ENCODE measurements around the gene MNT. TPM values are rescaled to one million over a fixed set of nuclear protein-coding genes. Genes with fewer than 3 reads are reported as not detected.

Gene MNT
- total RNA-seq, 1 experiment from 2014 or later, result 3.0 TPM

DNA sequence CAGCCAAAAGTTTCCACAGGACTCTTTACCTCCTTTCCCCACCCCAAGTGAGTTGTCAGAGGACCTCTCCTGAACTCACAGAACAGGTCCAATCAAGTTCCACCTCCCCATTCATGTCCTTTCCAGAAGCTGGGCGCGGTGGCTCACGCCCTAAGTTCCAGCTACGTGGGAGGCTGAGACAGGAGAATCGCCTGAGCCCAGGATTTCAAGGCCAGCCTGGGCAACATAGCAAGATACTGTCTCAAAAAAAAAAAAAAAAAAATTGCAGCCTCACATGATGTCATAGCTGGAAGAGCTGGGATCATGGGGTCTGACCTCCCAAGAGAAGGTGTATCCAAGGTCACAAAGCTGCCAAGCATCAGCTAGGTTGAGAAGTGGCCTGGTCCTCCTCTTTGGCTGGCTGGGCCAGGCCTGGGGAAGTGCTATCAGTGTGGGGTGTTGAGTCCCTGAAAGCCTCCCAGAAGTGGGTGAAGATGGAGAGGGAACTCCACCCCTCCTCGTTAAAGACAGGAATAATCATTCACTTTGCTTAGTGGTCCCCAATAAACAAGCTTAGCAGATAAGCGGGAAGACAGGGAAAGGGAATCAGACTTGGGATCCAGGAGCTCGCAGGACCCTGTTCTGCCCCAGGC lies 5.5 kb upstream of the MNT start:
- Histone ChIP-seq H3K27ac (peak overlapping the region; percentile 71), H3K4me3 (no peak overlapping the region), H3K36me3 (no peaks in the 10 kb centered on the region), H3K9me3 (replicated peaks) (no peaks in the 10 kb centered on the region), H3K4me1 (replicated peaks) (peaks cover 43% of the 10 kb centered on the region), H3K27me3 (replicated peaks) (no peaks in the 10 kb centered on the region)
- DNase-seq (ENCODE audit: low read depth in 1 of 2, low spot score in 2 of 2), result no peak

DNA sequence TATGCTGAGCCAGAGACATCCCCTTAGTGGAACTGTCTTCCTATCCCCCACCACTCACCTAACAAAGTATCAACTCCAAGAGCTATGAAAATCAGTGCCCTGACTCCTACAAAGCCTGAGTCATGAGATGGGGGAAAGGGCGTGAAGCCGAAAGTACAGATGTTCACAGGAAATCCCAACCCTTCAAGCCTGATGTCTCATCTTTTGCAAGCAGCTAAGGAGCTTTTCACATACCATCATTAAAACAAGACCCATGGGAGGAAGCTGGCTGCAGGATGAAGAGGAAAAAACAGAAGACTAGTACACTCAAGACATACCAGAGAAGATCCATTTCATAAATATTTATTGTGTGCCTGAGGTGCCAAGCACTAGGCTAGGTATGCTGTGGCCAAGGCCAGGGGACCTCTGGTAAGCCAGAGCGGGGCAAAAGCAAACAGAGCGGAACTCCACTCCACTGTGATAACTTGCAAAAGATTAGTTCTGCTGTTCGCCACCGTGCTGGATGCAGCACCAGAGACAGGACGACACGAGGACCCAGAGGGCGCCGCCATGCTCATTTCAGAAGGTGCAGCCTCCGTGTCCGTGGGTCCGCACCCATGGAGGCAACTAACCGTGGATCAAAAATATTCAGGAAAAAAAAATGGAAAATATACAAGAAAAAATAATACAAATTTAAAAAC lies 4.5 kb upstream of the MNT start:
- Histone ChIP-seq H3K36me3 (no peaks in the 10 kb centered on the region), H3K27me3 (replicated peaks) (no peaks in the 10 kb centered on the region), H3K4me3 (no peak overlapping the region), H3K4me1 (replicated peaks) (peaks cover 43% of the 10 kb centered on the region), H3K9me3 (replicated peaks) (no peaks in the 10 kb centered on the region), H3K27ac (peak overlapping the region; percentile 71)
- DNase-seq (ENCODE audit: low read depth in 1 of 2, low spot score in 2 of 2), result peak; percentile 60 to 68

DNA sequence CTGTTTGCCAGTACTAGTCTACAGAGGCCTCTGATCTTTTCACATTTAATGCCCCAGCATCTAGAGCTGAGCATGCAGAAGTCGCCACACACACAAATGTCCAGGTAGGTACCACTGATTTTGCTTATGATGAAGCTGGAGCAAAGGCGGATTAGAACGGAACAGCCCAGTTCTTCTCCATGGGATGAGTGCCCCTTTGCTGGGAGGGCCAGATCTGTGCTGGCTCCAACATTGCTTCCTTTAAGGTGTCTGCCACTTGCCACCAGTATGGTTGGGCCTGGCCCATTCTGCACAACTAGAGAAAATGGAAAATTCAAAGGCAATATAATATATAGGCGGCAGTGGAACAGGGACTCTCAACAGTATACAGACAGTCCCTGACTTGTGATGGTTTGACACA lies 2.2 kb upstream of the MNT start:
- Histone ChIP-seq H3K27me3 (replicated peaks) (no peaks in the 10 kb centered on the region), H3K4me3 (no peak overlapping the region), H3K36me3 (no peaks in the 10 kb centered on the region; the same call in 1 of the 2 replicates), H3K4me1 (replicated peaks) (peaks cover 54% of the 10 kb centered on the region), H3K27ac (no peak overlapping the region), H3K9me3 (replicated peaks) (no peaks in the 10 kb centered on the region)
- no peak for DNase-seq (ENCODE audit: low read depth in 1 of 2, low spot score in 2 of 2)

DNA sequence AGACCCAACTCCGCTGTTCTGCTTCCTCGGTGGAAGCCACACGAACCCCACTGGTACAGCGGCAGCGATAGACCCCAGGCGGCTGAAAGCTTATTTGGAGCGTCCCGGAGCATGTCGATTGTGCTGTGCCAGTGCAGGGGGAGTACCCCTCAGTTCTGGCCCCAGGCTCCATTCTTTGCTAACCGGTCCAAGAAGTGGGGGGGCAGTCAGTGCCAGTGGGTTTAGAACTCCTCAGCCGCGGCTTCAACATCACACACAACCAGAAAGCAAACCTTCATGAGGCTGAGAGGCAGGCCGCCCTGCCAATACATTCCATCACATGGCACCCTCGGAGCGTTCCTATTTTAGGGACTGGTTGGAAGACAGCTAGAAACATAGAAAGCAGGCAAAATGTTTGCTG lies 1.7 kb upstream of the MNT start:
- Histone ChIP-seq H3K4me3 (peak overlapping the region; percentile 52), H3K9me3 (replicated peaks) (no peaks in the 10 kb centered on the region), H3K36me3 (no peaks in the 10 kb centered on the region; the same call in 1 of the 2 replicates), H3K27me3 (replicated peaks) (no peaks in the 10 kb centered on the region), H3K27ac (no peak overlapping the region), H3K4me1 (replicated peaks) (peaks cover 53% of the 10 kb centered on the region)
- DNase-seq (ENCODE audit: low read depth in 1 of 2, low spot score in 2 of 2), result peak in 1 of 2 experiments; percentile 38

DNA sequence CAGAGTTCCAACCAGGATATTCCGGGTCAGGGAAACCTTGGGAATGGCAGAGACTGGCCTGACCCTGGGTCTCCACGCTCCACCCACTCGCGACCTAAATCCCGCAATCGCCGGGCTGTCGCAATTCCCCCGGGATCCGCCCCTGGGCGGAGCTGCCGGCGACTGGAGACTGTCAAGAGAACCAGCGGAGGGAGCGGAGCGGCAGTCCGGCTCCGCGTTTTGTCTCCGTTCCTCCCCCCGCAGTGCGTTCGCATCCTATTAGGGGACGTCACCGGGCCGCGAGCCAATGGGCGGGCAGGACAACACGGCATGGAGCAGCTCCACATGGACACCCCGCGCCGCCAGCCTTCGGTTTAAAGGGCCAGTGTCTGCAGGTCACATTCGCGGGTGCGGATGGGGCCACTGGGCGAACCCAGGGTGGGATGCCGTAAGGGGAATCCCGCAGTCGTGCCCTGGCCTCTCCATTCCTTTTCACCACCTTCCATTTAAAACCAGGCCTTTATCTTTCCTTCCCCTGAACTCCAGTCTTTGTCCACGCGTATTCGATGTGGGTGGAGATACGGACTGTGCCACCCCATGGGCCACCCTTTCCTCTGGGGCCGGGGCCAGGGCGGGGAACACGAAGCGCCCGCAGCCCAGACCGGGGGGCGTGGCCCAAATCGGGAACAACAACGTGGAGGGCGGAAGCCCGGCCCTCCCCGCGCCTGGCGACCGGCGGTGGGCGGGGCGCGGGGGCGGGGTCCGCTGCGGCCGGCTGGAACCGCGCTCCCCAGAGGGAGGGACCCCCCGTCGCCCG lies 764 bp upstream of the MNT start:
- Histone ChIP-seq H3K9me3 (replicated peaks) (no peaks in the 10 kb centered on the region), H3K4me1 (replicated peaks) (peaks cover 53% of the 10 kb centered on the region), H3K27ac (peak overlapping the region; percentile 76), H3K27me3 (replicated peaks) (no peaks in the 10 kb centered on the region), H3K4me3 (peak overlapping the region; percentile 52), H3K36me3 (no peaks in the 10 kb centered on the region; the same call in 1 of the 2 replicates)
- peak; percentile 98 to 100 for DNase-seq (ENCODE audit: low read depth in 1 of 2, low spot score in 2 of 2)

DNA sequence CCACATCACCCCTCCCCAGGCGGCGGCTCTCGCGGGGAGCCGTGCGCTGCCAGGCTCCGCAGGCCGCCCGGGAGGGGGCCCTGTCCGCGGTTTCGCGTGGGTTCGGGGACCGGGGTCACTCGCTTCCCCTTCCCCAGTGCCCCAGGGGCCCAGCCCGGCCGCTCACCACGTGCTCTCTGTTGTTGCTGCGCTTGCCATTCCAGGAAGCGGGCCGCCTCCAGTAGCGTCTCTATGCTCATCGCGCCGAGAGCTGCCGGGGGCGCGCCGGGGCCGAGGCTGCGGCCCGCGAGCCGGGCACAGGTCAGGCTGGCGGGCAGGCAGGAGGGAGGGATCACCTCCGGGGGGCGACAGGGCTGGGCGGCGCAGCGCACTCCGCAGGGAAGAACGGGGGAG lies 390 bp downstream of the MNT start:
- DNase-seq (ENCODE audit: low read depth in 1 of 2, low spot score in 2 of 2), result peak in 1 of 2 experiments; percentile 52
- H3K36me3 ChIP-seq, result no peaks in the 10 kb centered on the region; the same call in 1 of the 2 replicates
- peak overlapping the region; percentile 52 for H3K4me3 ChIP-seq
- peaks cover 53% of the 10 kb centered on the region for H3K4me1 ChIP-seq (replicated peaks)
- no peaks in the 10 kb centered on the region for H3K27me3 ChIP-seq (replicated peaks)
- H3K9me3 ChIP-seq (replicated peaks), result no peaks in the 10 kb centered on the region
- H3K27ac ChIP-seq, result peak overlapping the region; percentile 91

DNA sequence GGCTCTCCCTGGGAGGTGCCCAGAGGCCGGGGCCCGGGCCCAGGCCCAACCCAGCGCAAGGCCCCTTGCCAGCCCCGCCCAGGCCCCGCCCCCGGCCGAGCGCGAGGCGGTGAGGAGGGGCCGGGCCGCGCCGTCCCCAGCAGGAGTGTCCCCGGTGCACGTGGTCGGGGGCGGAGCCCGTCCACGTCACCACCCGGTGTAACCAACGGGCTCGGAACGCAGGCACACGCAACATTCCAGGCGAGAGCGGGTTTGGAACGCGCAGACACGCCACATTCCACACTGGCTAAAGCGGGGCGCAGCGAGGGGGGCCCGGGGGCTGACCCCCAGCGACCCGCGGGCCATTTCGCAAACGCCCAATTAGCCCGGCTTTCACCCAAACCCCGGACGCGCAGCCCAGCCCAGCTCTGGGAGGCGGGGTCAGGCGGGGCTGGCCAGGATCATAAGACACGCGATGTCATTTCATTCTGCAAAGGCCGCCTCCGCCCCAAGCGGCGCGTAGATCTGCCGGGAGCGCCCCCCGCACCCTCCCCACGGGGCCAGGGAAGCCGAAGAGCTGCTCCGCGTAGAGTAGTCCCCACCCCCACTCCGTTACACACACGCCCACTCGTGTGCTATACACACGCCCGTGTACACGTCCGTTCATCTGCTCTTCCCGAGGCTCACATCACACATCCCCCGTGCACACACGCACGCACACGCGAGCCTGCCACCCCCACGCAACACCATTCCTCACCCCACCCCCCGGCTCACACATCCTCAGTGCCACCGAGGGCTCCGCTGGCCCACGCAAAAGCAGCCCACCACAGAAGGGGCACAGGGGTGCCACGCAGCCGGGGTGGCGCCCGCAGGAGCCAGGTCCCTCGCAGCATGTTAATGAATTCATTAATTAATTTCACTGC lies 1.0 kb downstream of the MNT start:
- Histone ChIP-seq H3K4me3 (peak overlapping the region; percentile 52), H3K9me3 (replicated peaks) (no peaks in the 10 kb centered on the region), H3K27ac (peak overlapping the region; percentile 91), H3K27me3 (replicated peaks) (no peaks in the 10 kb centered on the region), H3K4me1 (replicated peaks) (peaks cover 47% of the 10 kb centered on the region), H3K36me3 (no peaks in the 10 kb centered on the region; the same call in 1 of the 2 replicates)
- peak; percentile 92 to 97 for DNase-seq (ENCODE audit: low read depth in 1 of 2, low spot score in 2 of 2)

DNA sequence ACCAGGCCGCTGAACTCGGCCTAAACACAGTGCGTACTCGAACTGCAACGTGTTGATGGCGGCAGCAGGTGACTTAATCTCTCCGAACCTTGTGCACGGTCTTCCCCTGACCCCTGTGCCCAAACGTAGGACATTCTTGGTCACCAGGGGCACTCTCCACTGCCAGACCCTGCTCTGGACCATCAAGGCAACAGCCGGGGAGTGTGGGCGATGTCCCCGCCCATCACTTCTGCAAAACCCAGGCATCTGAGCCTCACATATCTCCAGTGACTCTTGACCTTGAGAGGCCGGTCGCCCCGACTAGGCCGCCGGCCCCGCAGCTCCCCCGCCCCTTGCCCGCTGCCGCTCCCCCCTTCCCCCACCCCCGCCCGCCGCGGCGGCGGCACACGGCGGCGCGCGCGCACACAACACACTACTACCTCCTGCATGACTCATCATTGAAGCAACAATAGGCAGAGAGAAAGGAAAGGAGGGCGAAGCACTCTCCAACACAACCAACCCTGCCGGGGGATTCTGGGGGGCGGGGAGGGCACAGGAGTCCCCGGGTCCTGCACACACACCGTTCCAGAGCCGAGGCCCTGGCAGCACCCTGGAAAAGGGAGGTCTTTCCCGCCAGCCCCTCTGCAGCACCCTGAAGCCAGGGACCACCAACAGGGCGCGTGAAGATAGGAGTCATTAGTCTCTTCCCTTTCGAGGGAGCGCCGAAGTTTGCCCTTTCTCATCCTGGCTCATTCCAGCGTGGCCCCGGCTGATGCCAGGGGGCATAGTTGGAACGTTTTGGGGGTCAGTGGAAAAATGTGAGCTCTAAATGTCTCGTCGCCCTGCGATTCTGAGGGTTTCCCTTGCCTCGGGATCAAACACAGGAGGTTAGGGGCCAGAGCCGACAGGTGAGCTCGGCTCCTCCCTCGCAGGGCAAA lies 1.9 kb downstream of the MNT start:
- H3K27me3 ChIP-seq (replicated peaks), result no peaks in the 10 kb centered on the region
- DNase-seq (ENCODE audit: low read depth in 1 of 2, low spot score in 2 of 2), result peak; percentile 79 to 83
- H3K4me3 ChIP-seq, result peak overlapping the region; percentile 52
- peak overlapping the region; percentile 91 for H3K27ac ChIP-seq
- H3K4me1 ChIP-seq (replicated peaks), result peaks cover 46% of the 10 kb centered on the region
- no peaks in the 10 kb centered on the region; the same call in 1 of the 2 replicates for H3K36me3 ChIP-seq
- H3K9me3 ChIP-seq (replicated peaks), result no peaks in the 10 kb centered on the region

DNA sequence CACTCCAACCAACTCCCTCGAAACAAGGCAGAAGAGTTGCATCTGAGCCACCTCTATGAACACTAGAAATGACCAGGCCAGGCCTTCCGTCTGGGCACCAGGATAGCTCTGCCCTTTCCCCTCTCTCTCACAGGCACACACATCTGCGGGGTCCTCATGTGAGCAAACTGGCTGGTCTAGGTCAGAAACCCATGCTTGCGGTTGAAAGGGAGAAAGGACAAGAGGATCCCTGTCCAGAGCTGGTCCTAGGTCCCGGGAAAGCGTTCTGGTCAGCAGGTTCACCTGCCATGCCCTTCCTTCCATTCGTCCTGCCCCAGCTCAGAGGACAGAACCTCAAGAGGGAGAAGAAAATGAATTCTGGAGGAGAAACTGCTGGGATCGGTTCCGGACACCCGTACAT lies 2.7 kb downstream of the MNT start:
- Histone ChIP-seq H3K27me3 (replicated peaks) (no peaks in the 10 kb centered on the region), H3K4me3 (no peak overlapping the region), H3K27ac (no peak overlapping the region), H3K4me1 (replicated peaks) (peaks cover 48% of the 10 kb centered on the region), H3K9me3 (replicated peaks) (0 out of 2 replicates have a peak, but pooled peaks cover 3% of the 10 kb centered on the region), H3K36me3 (peaks cover 4% of the 10 kb centered on the region; the same call in 1 of the 2 replicates)
- DNase-seq (ENCODE audit: low read depth in 1 of 2, low spot score in 2 of 2), result no peak

DNA sequence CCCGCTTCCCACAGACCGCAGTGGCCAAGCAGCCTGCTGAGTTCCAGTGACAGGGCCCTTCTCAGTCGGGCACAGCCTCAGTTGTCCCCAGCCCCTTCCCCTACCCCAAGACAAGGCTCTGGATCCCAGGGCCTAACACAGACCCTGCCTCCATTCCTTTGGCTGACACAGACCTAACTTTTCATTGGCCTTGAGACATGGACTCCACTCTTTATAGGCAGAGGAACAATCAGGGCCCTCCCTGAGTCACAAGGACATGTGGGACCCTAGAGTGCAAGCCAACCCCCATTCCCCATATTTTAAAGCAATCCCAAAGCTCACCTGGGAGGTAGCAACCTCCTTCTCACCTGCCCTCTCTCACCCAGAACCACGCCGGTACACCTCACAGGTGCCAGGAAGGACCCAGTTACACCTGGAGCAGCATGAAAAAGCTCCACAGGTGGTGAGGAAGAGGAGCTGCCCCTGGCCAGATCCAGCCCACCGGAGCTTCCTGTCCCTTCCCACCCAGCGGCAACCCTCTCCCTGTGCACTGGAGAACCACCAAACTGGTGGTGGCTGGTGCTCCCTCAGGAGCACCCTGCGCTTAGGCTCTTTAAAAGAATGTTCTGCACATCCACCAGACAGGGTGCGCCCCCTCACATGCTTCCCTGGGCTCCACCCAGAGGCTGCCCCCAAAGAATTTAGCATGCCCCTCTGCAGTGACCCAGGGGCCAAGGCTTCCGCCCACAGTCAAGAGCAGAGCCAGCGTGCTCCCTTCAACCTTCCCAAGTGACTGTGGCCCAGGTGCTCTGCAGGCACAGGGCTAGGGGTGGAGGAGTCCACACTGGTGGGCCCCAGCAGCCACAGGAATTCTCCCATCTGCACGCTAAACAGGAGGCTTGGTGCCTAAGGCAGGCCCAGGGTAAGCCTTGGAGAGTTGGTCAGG lies 3.4 kb downstream of the MNT start:
- H3K27ac ChIP-seq, result peak overlapping the region; percentile 54
- no peak overlapping the region for H3K4me3 ChIP-seq
- 0 out of 2 replicates have a peak, but pooled peaks cover 3% of the 10 kb centered on the region for H3K9me3 ChIP-seq (replicated peaks)
- DNase-seq (ENCODE audit: low read depth in 1 of 2, low spot score in 2 of 2), result no peak
- peaks cover 48% of the 10 kb centered on the region for H3K4me1 ChIP-seq (replicated peaks)
- no peaks in the 10 kb centered on the region for H3K27me3 ChIP-seq (replicated peaks)
- peaks cover 4% of the 10 kb centered on the region; the same call in 1 of the 2 replicates for H3K36me3 ChIP-seq

DNA sequence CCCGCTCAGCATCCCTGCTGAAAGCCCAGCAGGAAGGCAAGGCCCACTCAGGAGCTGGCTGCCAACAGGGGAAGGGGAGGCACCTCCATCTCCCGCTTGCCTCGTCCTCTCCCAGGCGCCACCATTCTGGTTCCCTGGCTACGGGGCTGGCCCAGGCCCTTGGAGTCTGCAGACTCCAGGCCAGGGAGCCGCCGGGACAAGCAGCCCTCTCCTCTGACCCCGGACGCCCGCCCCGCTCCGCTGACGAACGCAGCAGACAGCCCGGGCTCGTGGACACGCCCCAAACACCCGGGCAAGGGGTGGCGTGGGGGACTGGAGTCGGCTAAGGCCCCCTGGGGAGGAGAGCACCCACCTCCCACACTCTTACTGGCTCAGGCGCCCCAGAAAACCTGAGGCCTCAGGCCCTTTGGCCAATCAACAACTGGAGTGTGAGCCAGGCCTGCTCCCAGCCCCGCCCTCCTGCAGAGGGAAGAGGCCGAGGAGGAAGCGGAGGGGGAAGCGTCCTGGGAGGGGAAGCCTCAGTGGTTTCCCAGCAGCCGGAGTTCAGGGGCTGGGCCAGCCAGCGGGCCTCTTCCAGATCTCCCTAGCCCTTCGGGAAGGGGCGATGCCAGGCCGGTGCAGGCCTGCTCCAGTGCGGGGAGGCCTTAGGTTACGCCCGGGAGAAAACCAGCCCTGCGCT lies 4.2 kb downstream of the MNT start:
- DNase-seq (ENCODE audit: low read depth in 1 of 2, low spot score in 2 of 2), result peak; percentile 90 to 94
- H3K36me3 ChIP-seq, result peaks cover 4% of the 10 kb centered on the region; the same call in 1 of the 2 replicates
- 0 out of 2 replicates have a peak, but pooled peaks cover 3% of the 10 kb centered on the region for H3K9me3 ChIP-seq (replicated peaks)
- H3K4me3 ChIP-seq, result peak overlapping the region; percentile 13
- peak overlapping the region; percentile 54 for H3K27ac ChIP-seq
- H3K4me1 ChIP-seq (replicated peaks), result peaks cover 52% of the 10 kb centered on the region
- no peaks in the 10 kb centered on the region for H3K27me3 ChIP-seq (replicated peaks)
